ENCODE results near the gene PIAS3.
A peak's percentile ranks its signal among the peaks of the same experiment; 100 is the strongest.
"Not testable (repeated sequence)": the region's sequence is repeated elsewhere in the genome, so short reads cannot be mapped to it uniquely, and the experiment has no call there.

Gene PIAS3

DNA sequence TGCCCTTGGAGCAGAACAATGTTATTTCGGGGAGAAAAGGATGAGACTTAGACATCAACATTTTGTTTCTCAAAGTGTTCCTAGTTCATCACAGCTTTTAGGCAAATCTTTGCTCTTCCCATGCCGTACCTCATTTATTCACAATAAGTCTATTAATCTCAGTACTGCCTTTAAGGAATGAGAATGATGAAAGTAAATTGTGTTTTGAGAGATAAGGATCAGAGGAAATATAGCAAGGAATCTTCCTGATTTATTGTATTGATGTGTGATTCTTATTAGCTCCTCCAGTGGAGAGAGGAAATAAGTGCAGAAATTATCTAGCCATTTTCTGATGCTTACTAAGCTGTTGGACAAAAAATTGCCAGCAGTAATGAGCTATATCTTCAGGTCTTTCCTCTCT, 32.9 kb downstream of the PIAS3 start:
- DNase-seq (ENCODE audit: low read depth in 2 of 3, low spot score in 1 of 3), result no peak

GRCh38 chr1:145824499-145824842, 34.4 kb downstream of the PIAS3 start:
- DNase-seq (ENCODE audit: low read depth in 2 of 3, low spot score in 1 of 3), result no peak

GRCh38 chr1:145823565-145824498, 35.0 kb downstream of the PIAS3 start, which contains the start of the genes POLR3C and RNF115:
TSS of gene POLR3C (plus strand) at chr1:145824200. CDS start at chr1:145825777, 1,577 bp downstream.
TSS of gene RNF115 (minus strand) at chr1:145824095. CDS start at chr1:145823873, 222 bp downstream.
- DNase-seq (ENCODE audit: low read depth in 2 of 3, low spot score in 1 of 3), result peak; percentile 60 to 76 (median 71)

DNA sequence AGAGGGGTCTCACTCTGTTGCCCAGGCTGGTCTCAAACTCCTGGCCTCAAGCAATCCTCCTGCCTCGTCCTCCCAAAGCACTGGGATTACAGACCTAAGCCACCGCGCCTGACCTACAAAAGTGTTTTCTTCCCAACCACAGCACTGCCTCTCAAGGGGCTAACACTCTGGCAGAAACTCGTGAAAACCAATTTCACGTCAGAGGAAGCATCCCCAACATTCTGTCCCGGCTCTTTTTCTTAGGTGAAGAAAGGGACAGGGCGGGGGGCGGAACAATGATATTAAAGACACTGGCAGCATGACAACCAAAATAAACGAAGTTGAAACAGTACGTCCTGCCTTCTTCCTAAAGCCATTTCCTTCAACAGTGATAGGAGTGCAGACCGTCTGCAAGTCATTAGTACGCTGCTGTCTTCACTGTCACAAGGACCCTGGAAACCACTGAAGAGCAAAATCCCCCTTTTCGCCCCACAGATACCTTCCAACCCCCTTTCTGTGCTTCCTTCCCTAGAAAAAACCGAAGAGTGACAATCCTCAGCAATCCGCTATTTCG, 36.0 kb downstream of the PIAS3 start:
- not testable (repeated sequence) for DNase-seq (ENCODE audit: low read depth in 2 of 3, low spot score in 1 of 3)

DNA sequence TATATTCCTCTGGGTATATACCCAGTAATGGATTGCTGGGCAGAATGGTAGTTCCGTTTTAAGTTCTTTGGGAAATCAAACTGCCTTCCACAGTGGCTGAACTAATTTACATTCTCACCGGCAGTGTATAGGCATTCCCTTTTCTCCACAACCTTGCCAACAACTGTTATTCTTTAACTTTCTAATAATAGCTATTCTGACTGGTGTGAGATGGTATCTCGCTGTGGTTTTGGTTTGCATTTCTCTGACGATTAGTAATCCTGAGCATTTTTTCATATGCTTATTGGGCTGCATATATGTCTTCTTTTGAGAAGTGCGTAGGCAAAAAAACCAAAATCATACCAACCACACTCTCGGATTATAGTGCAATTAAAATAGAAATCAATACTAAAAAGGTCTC, 40.8 kb downstream of the PIAS3 start:
- DNase-seq (ENCODE audit: low read depth in 2 of 3, low spot score in 1 of 3), result not testable (repeated sequence)

DNA sequence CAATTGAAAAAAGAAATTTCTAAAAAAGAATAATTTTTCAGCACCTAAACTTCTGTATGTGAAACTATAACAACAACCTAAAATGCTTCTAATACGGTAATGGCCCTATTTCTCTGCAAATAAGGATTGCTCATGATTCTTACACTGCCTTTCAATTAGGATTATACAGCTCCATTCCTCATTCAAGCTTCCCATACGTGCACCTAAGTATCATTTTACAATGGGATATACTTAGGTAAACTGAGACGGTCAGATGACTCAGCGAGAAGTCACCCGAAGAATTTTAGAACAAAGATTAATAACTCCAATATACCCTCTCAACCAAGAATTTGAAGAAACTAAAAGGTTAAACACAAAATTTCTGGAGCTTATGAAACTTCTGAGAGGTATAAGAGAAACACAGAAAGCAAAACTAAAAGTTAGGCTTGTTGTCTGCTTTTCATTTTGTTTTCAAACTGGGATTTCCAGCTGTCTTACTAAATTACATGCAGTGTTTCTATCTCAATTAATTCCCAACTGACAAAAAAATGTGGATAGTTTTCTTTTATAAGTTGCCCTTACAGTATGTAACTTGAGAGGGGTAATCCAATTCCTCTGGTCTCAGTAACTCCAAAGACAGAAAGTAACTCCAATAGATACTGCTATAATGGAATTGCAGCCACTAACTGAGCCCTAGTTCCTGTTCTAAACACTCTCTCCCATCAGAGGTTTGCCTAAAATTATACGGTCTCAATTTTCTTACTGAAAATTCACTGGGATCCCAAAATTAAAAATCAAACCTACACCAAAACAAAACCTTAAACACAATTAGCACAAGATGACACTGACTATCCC, 45.7 kb downstream of the PIAS3 start:
- not testable (repeated sequence) for DNase-seq (ENCODE audit: low read depth in 2 of 3, low spot score in 1 of 3)

DNA sequence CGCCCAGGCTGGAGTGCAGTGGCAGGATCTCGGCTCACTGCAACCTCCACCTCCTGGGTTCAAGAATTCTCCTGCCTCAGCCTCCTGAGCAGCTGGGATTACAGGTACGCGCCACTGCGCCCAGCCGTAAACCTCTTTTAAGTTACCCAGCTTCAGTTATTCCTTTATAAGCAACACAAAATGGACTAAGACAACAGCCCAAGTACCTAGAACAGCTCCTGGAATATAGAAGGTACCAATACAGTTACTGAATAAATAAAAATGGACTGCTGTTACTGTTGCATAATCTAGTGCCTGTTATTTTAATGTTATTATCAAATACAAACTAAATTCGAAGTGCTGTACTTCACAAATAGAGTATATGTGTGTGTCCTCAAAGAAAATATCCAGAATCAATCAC, 52.0 kb downstream of the PIAS3 start:
- no peak for DNase-seq (ENCODE audit: low read depth in 2 of 3, low spot score in 1 of 3)

GRCh38 chr1:145806408-145806807, 52.5 kb downstream of the PIAS3 start:
- DNase-seq (ENCODE audit: low read depth in 2 of 3, low spot score in 1 of 3), result no peak

DNA sequence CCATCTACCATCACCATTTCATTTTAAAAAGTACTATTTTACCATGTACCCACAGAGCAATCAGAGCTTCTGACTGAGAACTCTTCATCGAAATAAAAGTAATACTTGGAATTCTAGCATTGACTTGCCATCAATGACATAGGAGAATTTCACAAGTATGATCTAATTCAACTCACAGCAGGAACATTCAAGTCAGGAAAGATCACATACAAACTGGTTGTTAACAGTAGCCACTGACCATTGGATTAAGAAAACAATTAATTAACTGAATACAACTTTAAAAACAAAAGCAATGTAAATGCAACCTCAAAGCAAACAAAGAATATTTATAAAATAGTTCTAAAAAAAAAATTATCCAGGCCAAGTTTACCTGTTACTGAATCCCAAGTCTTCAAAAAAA, 53.8 kb downstream of the PIAS3 start:
- DNase-seq (ENCODE audit: low read depth in 2 of 3, low spot score in 1 of 3), result no peak

DNA sequence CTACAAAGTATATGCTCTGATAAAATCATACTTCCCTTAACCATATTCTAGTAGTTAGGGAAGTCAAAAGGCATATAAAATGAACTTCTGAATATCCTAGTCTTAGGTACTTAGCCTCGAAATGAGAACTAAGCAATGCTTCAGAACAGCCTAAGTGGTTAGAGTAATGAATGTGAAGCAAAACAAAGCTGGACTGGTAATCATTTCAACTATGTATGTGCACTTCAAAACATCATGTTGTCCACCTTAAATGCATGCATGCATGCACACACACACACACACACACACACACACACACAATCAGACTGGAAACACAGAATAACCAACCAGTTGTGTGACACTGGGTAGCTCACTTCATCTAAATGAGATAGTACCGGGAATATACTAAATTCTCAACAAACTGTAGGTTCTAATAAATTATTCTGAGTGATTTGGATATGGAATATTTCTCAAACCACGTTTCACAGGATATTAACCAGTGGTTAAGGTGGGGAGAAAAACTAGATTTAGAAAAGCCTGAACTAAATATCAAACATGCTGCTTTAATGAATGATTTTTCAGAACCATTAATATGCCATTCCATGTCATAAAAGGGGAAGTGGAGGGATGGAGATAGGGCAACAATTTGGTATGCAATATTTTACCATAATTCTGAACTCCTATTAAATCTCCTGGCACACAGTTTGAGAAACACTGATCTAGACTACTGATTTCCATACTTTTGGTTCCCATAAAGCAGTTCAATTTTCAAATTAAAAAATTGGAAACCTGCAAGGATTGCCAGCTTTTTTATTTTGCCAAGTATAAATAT, 54.4 kb downstream of the PIAS3 start:
- no peak for DNase-seq (ENCODE audit: low read depth in 2 of 3, low spot score in 1 of 3)

- DNase-seq (ENCODE audit: low read depth in 2 of 3, low spot score in 1 of 3), result no peak
Measured at GRCh38 chr1:145799806-145800205, 59.1 kb downstream of the PIAS3 start.

Measured in stimulated activated CD4-positive, alpha-beta T cell treated with anti-CD3 and anti-CD28 coated beads, Interleukin-12 subunit alpha, Interleukin-12 subunit beta, amount 100 ng/mL, for 48 hours (primary cell).